IPS DF 6.9 (cell line): ENCODE data around the gene STRN3.

Experiments
- DNase-seq: peaks from one replicate; pipeline ENCODE4 v3.0.0-alpha.2; 2013; ENCODE audit warnings: low read depth, low spot score
- H3K27ac ChIP-seq: one replicate; pipeline ENCODE4 v1.5.1; 2013; ENCODE audit warnings: low read length, control low read depth
- H3K27me3 ChIP-seq: 2 replicates; pipeline ENCODE4 v1.6.1; 2013; ENCODE audit warnings: mild to moderate bottlenecking, low read length; ENCODE audit not compliant: control insufficient read depth, insufficient read depth
- H3K36me3 ChIP-seq: 2 replicates; pipeline ENCODE4 v1.6.1; 2013; ENCODE audit warnings: low read length; ENCODE audit not compliant: control insufficient read depth, insufficient read depth
- H3K4me1 ChIP-seq: 2 replicates; pipeline ENCODE4 v1.6.1; 2013; ENCODE audit warnings: low read length; ENCODE audit not compliant: control insufficient read depth, insufficient read depth
- H3K4me3 ChIP-seq: 2 replicates; pipeline ENCODE4 v1.5.1; 2013; ENCODE audit warnings: mild to moderate bottlenecking, low read length
- H3K9me3 ChIP-seq: 2 replicates; pipeline ENCODE4 v1.6.1; 2013; ENCODE audit warnings: low read length, inconsistent platforms; ENCODE audit not compliant: control insufficient read depth, insufficient read depth
- WGBS: extraction: QIAGEN DNeasy Blood & Tissue Kit; methylation state at CpG from one replicate; pipeline ENCODE4 v1.1.7; 2013; ENCODE audit warnings: mixed read lengths, missing lambda C conversion rate; ENCODE audit not compliant: insufficient read length, insufficient coverage; 5-methylcytosine and 5-hydroxymethylcytosine counted together

STRN3 gene

GRCh38 chr14:31003284-31003683 lies 22.9 kb downstream of the STRN3 start:
- no peaks in the 10 kb centered on the region for H3K27me3 ChIP-seq
- DNase-seq = no peak
- WGBS = no CpG with 5 or more reads among the region's 3 CpGs
- no peak overlapping the region for H3K27ac ChIP-seq
- no peak overlapping the region for H3K4me3 ChIP-seq
- no peaks in the 10 kb centered on the region; the same call in 1 of the 2 replicates for H3K4me1 ChIP-seq
- no peaks in the 10 kb centered on the region; the same call in 1 of the 2 replicates for H3K36me3 ChIP-seq
- H3K9me3 ChIP-seq = 0 out of 2 replicates have a peak, but pooled peaks cover 2% of the 10 kb centered on the region

- DNase-seq = no peak
- 0 out of 2 replicates have a peak, but pooled peaks cover 3% of the 10 kb centered on the region for H3K9me3 ChIP-seq
- H3K36me3 ChIP-seq = no peaks in the 10 kb centered on the region; the same call in 1 of the 2 replicates
- no CpG with 5 or more reads among the region's 6 CpGs for WGBS
- H3K27me3 ChIP-seq = no peaks in the 10 kb centered on the region
- H3K27ac ChIP-seq = no peak overlapping the region
- H3K4me3 ChIP-seq = no peak overlapping the region
- peaks cover 4% of the 10 kb centered on the region; the same call in 1 of the 2 replicates for H3K4me1 ChIP-seq
Measured at GRCh38 chr14:31001339-31001658, 24.9 kb downstream of the STRN3 start.

- H3K27me3 ChIP-seq = no peaks in the 10 kb centered on the region
- WGBS = no CpG with 5 or more reads among the region's 3 CpGs
- H3K4me3 ChIP-seq = no peak overlapping the region
- DNase-seq = no peak
- H3K36me3 ChIP-seq = no peaks in the 10 kb centered on the region; the same call in 1 of the 2 replicates
- peaks cover 4% of the 10 kb centered on the region; the same call in 1 of the 2 replicates for H3K4me1 ChIP-seq
- H3K27ac ChIP-seq = no peak overlapping the region
- H3K9me3 ChIP-seq = 0 out of 2 replicates have a peak, but pooled peaks cover 3% of the 10 kb centered on the region
Measured at GRCh38 chr14:31000629-31001338, 25.4 kb downstream of the STRN3 start.

- H3K4me1 ChIP-seq = peaks cover 4% of the 10 kb centered on the region; the same call in 1 of the 2 replicates
- H3K36me3 ChIP-seq = no peaks in the 10 kb centered on the region; the same call in 1 of the 2 replicates
- no CpG with 5 or more reads among the region's 6 CpGs for WGBS
- H3K27ac ChIP-seq = no peak overlapping the region
- no peak overlapping the region for H3K4me3 ChIP-seq
- no peaks in the 10 kb centered on the region for H3K27me3 ChIP-seq
- 0 out of 2 replicates have a peak, but pooled peaks cover 3% of the 10 kb centered on the region for H3K9me3 ChIP-seq
- no peak for DNase-seq
Measured at GRCh38 chr14:30999038-30999773, 27.0 kb downstream of the STRN3 start.

GRCh38 chr14:30998100-30998706 lies 28.0 kb downstream of the STRN3 start:
- no peak overlapping the region for H3K4me3 ChIP-seq
- WGBS = no CpG with 5 or more reads among the region's 1 CpG

DNA sequence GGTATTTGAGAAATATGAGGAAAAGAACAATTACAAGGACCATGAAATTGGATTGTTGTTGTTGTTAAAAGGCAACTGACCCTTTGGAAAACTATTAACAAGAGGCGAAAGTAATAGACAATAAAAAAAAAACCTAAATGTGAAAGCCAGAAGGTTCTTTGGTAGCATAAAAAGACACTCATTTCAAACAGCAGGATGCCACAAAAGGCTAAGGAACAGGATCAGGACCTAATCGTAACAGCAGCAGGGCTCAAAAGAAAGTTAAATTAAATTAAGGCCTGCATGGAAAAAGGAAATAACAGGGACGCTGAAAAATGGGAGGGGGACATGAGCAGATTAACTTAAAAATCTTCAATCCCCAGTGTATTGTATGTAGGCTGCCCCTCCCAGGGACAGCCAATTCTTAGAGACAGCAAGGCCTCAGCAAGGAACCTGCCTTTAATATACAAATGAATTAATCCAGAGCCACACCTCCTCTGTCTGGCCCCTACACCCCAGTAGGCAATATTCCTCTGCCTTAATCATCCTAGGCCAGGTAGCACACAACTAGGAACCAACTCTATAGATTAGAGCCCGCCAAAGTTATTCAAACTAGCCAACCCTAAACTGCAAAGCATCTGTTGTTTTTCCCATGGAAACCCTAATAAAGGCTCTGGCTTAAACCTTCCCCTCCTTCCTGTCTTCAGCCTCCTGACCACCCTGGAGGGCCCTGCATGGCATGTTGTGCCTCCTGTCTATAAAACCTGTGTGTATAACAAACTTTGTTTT lies 29.1 kb downstream of the STRN3 start:
- Histone ChIP-seq H3K9me3 (0 out of 2 replicates have a peak, but pooled peaks cover 3% of the 10 kb centered on the region), H3K4me3 (no peak overlapping the region), H3K27ac (no peak overlapping the region), H3K4me1 (peaks cover 4% of the 10 kb centered on the region; the same call in 1 of the 2 replicates), H3K36me3 (no peaks in the 10 kb centered on the region; the same call in 1 of the 2 replicates), H3K27me3 (no peaks in the 10 kb centered on the region)
- peak; percentile 13 for DNase-seq
- no CpG with 5 or more reads among the region's 4 CpGs for WGBS

More at GRCh38 chr14:30998100-30998706, 28.0 kb downstream of the STRN3 start:
- Histone ChIP-seq H3K4me1 (peaks cover 4% of the 10 kb centered on the region; the same call in 1 of the 2 replicates), H3K27ac (no peak overlapping the region), H3K27me3 (no peaks in the 10 kb centered on the region), H3K36me3 (no peaks in the 10 kb centered on the region; the same call in 1 of the 2 replicates), H3K9me3 (0 out of 2 replicates have a peak, but pooled peaks cover 3% of the 10 kb centered on the region)
- no peak for DNase-seq

- H3K27me3 ChIP-seq = no peaks in the 10 kb centered on the region
- H3K4me3 ChIP-seq = no peak overlapping the region
- no CpG with 5 or more reads among the region's 3 CpGs for WGBS
- no peak for DNase-seq
- H3K9me3 ChIP-seq = 0 out of 2 replicates have a peak, but pooled peaks cover 3% of the 10 kb centered on the region
- H3K36me3 ChIP-seq = no peaks in the 10 kb centered on the region; the same call in 1 of the 2 replicates
- H3K4me1 ChIP-seq = peaks cover 4% of the 10 kb centered on the region; the same call in 1 of the 2 replicates
- no peak overlapping the region for H3K27ac ChIP-seq
Measured at GRCh38 chr14:30995689-30996088, 30.5 kb downstream of the STRN3 start.

DNA sequence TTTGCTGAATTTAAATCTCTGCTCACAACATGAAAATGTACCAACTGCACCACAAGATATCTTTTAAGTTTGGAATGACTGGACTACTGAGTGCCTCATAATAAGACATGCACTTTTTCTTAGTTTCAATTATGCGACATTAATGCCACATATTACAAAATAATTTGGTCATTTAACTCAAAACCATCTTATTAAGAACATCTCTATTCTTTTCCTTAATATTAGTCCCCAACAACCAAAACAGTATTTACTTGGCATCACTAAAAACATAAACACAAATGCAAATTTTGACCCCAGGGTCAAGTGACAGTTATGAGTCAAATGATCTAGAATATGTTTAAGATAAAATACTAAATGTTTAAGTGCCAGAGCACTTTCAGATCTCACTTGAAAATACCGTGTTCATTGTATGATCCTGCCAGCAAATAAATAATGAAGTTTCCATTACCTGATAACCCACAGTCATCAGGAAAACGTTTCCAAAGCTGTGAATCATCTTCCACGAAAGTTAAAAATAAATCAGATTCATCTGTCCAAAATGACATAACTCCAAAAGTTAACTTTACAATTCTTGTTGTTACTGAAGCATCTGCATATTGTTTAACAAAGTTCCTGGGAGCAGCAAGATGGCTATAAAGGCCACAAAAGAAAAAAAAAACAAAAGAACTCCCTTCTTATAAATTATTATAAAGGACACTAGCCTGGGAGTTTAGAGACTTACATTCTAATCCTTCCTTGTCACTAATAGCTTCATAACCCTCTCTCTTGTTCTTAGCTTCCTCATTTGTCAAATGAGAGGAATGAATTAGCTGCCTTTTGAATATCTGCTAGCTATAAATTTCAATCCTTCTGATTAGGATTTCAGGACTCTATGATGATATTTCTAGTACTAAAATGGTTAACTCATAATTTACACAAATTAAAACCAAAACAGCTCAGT lies 31.2 kb downstream of the STRN3 start:
- no peak overlapping the region for H3K27ac ChIP-seq
- H3K36me3 ChIP-seq = no peaks in the 10 kb centered on the region; the same call in 1 of the 2 replicates
- WGBS = no CpG with 5 or more reads among the region's 4 CpGs
- 0 out of 2 replicates have a peak, but pooled peaks cover 3% of the 10 kb centered on the region for H3K9me3 ChIP-seq
- H3K4me1 ChIP-seq = peaks cover 4% of the 10 kb centered on the region; the same call in 1 of the 2 replicates
- H3K4me3 ChIP-seq = no peak overlapping the region
- H3K27me3 ChIP-seq = no peaks in the 10 kb centered on the region
- DNase-seq = no peak

DNA sequence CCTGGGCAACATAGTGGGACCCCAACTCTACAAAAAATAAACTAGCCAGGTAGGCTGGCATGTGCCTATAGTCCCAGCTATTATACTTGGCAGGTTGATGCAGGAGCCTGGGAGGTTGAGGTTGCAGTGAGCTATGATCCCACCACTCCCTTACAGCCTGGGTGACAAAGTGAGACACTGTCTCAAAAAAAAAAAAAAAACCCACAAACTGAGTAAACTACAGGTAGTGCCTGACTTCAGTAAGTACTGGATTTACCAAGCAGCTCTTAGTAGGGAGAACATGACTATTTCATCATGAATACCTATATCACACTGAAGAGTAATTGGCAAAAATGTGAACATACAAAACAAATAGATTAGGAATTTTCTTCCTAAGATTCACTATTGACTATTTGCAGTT lies 33.1 kb downstream of the STRN3 start:
- no peak for DNase-seq
- no peaks in the 10 kb centered on the region; the same call in 1 of the 2 replicates for H3K36me3 ChIP-seq
- no peak overlapping the region for H3K4me3 ChIP-seq
- no peaks in the 10 kb centered on the region for H3K9me3 ChIP-seq
- peaks cover 6% of the 10 kb centered on the region for H3K4me1 ChIP-seq
- no peaks in the 10 kb centered on the region for H3K27me3 ChIP-seq
- no peak overlapping the region for H3K27ac ChIP-seq
